ENCODE measurements around the gene AAGAB. TPM values are rescaled to one million over a fixed set of nuclear protein-coding genes. Genes with fewer than 3 reads are reported as not detected.
A peak's percentile ranks its signal among the peaks of the same experiment; 100 is the strongest.
"Not testable (repeated sequence)": the region's sequence is repeated elsewhere in the genome, so short reads cannot be mapped to it uniquely, and the experiment has no call there.

AAGAB gene
- total RNA-seq, 1 donor from 2014 or later: 31.7 TPM

- no peak for DNase-seq (ENCODE audit: low read depth in 2 of 2)
These were observed 80.0 kb downstream of the AAGAB start for GRCh38 chr15:67174446-67174845.

- no peak for DNase-seq (ENCODE audit: low read depth in 2 of 2)
These were observed 80.7 kb downstream of the AAGAB start for GRCh38 chr15:67173786-67174185.

- DNase-seq (ENCODE audit: low read depth in 2 of 2): no peak
These were observed 81.5 kb downstream of the AAGAB start for GRCh38 chr15:67173005-67173404.

GRCh38 chr15:67172172-67172571 is 82.3 kb downstream of the AAGAB start:
- DNase-seq (ENCODE audit: low read depth in 2 of 2): no peak

- DNase-seq (ENCODE audit: low read depth in 2 of 2): no peak
These were observed 83.0 kb downstream of the AAGAB start for GRCh38 chr15:67171471-67171870.

GRCh38 chr15:67170143-67170925 is 84.1 kb downstream of the AAGAB start:
- DNase-seq (ENCODE audit: low read depth in 2 of 2): no peak

GRCh38 chr15:67168694-67169093 is 85.8 kb downstream of the AAGAB start:
- no peak for DNase-seq (ENCODE audit: low read depth in 2 of 2)

- DNase-seq (ENCODE audit: low read depth in 2 of 2): no peak
These were observed 87.4 kb downstream of the AAGAB start for GRCh38 chr15:67167091-67167490.

- DNase-seq (ENCODE audit: low read depth in 2 of 2): no peak
These were observed 88.0 kb downstream of the AAGAB start for GRCh38 chr15:67166280-67167009.

- DNase-seq (ENCODE audit: low read depth in 2 of 2): peak in 1 of 2 donors; percentile 78
These were observed 88.9 kb downstream of the AAGAB start for GRCh38 chr15:67165254-67166253.

GRCh38 chr15:67164811-67165253 is 89.6 kb downstream of the AAGAB start:
- DNase-seq (ENCODE audit: low read depth in 2 of 2): peak in 1 of 2 donors; percentile 73

- peak; percentile 49 to 60 for DNase-seq (ENCODE audit: low read depth in 2 of 2)
These were observed 90.1 kb downstream of the AAGAB start for GRCh38 chr15:67164401-67164791.

GRCh38 chr15:67163180-67163579 is 91.3 kb downstream of the AAGAB start:
- no peak for DNase-seq (ENCODE audit: low read depth in 2 of 2)

- DNase-seq (ENCODE audit: low read depth in 2 of 2): no peak
These were observed 92.6 kb downstream of the AAGAB start for GRCh38 chr15:67161881-67162280.

GRCh38 chr15:67161412-67161811 is 93.0 kb downstream of the AAGAB start:
- no peak for DNase-seq (ENCODE audit: low read depth in 2 of 2)

GRCh38 chr15:67158367-67158766 is 96.1 kb downstream of the AAGAB start:
- DNase-seq (ENCODE audit: low read depth in 2 of 2): no peak

- DNase-seq (ENCODE audit: low read depth in 2 of 2): peak in 1 of 2 donors; percentile 52
These were observed 96.8 kb downstream of the AAGAB start for GRCh38 chr15:67157521-67158252.

- no peak for DNase-seq (ENCODE audit: low read depth in 2 of 2)
These were observed 97.6 kb downstream of the AAGAB start for GRCh38 chr15:67156834-67157233.

GRCh38 chr15:67156426-67156825 is 98.0 kb downstream of the AAGAB start:
- no peak for DNase-seq (ENCODE audit: low read depth in 2 of 2)

- no peak for DNase-seq (ENCODE audit: low read depth in 2 of 2)
These were observed 100.2 kb downstream of the AAGAB start for GRCh38 chr15:67154249-67154648.

- DNase-seq (ENCODE audit: low read depth in 2 of 2): not testable (repeated sequence)
These were observed 101.4 kb downstream of the AAGAB start for GRCh38 chr15:67153044-67153443.
